HUES6 (cell line): ENCODE results near the gene SLC22A5.

Experiments used
- H3K27ac ChIP-seq: 2 replicates; pipeline ENCODE4 v1.7.0; 2013; ENCODE audit warnings: low read depth, mild to moderate bottlenecking, low read length, inconsistent platforms
- H3K27me3 ChIP-seq: 2 replicates; pipeline ENCODE4 v1.6.1; 2013; ENCODE audit warnings: low read length; ENCODE audit not compliant: control insufficient read depth, insufficient read depth
- H3K36me3 ChIP-seq: 2 replicates; pipeline ENCODE4 v1.6.1; 2013; ENCODE audit warnings: low read length; ENCODE audit not compliant: control insufficient read depth, insufficient read depth
- H3K4me1 ChIP-seq: 2 replicates; pipeline ENCODE4 v1.6.1; 2013; ENCODE audit warnings: low read length; ENCODE audit not compliant: control insufficient read depth, insufficient read depth
- H3K4me3 ChIP-seq: 2 replicates; pipeline ENCODE4 v1.5.1; 2013; ENCODE audit warnings: low read depth, low read length
- H3K9ac ChIP-seq: one replicate; pipeline ENCODE4 v1.6.1; 2013; ENCODE audit warnings: mild to moderate bottlenecking, low read length
- H3K9me3 ChIP-seq: 2 replicates; pipeline ENCODE4 v1.6.1; 2013; ENCODE audit warnings: low read depth, low read length; ENCODE audit not compliant: control insufficient read depth, insufficient read depth

SLC22A5 gene

GRCh38 chr5:132388244-132389050, 18.9 kb downstream of the SLC22A5 start:
- H3K36me3 ChIP-seq: 0 out of 2 replicates have a peak, but pooled peaks cover under 1% of the 10 kb centered on the region
- H3K27ac ChIP-seq: no peak overlapping the region
- peaks cover 26% of the 10 kb centered on the region for H3K4me1 ChIP-seq
- no peaks in the 10 kb centered on the region for H3K9me3 ChIP-seq
- H3K9ac ChIP-seq: no peak overlapping the region
- H3K27me3 ChIP-seq: no peaks in the 10 kb centered on the region
- H3K4me3 ChIP-seq: no peak overlapping the region

- no peaks in the 10 kb centered on the region for H3K27me3 ChIP-seq
- H3K4me1 ChIP-seq: peaks cover 26% of the 10 kb centered on the region
- no peak overlapping the region for H3K4me3 ChIP-seq
- H3K9me3 ChIP-seq: no peaks in the 10 kb centered on the region
- H3K36me3 ChIP-seq: 0 out of 2 replicates have a peak, but pooled peaks cover 4% of the 10 kb centered on the region
- no peak overlapping the region for H3K27ac ChIP-seq
- H3K9ac ChIP-seq: no peak overlapping the region
These were observed 19.5 kb downstream of the SLC22A5 start for GRCh38 chr5:132389051-132389331.

GRCh38 chr5:132389585-132390286, 20.2 kb downstream of the SLC22A5 start:
- Histone ChIP-seq H3K27ac (no peak overlapping the region; the same call in 1 of the 2 replicates), H3K27me3 (no peaks in the 10 kb centered on the region), H3K9ac (no peak overlapping the region), H3K4me1 (peaks cover 26% of the 10 kb centered on the region), H3K9me3 (no peaks in the 10 kb centered on the region), H3K4me3 (no peak overlapping the region), H3K36me3 (0 out of 2 replicates have a peak, but pooled peaks cover 4% of the 10 kb centered on the region)

- no peaks in the 10 kb centered on the region for H3K9me3 ChIP-seq
- 0 out of 2 replicates have a peak, but pooled peaks cover 4% of the 10 kb centered on the region for H3K36me3 ChIP-seq
- peaks cover 26% of the 10 kb centered on the region for H3K4me1 ChIP-seq
- H3K4me3 ChIP-seq: no peak overlapping the region
- no peaks in the 10 kb centered on the region for H3K27me3 ChIP-seq
- no peak overlapping the region for H3K9ac ChIP-seq
- H3K27ac ChIP-seq: no peak overlapping the region
These were observed 21.7 kb downstream of the SLC22A5 start for GRCh38 chr5:132391247-132391646.

GRCh38 chr5:132391870-132392269, 22.4 kb downstream of the SLC22A5 start:
- Histone ChIP-seq H3K4me3 (no peak overlapping the region), H3K36me3 (0 out of 2 replicates have a peak, but pooled peaks cover 4% of the 10 kb centered on the region), H3K9me3 (no peaks in the 10 kb centered on the region), H3K9ac (no peak overlapping the region), H3K27ac (no peak overlapping the region), H3K27me3 (no peaks in the 10 kb centered on the region), H3K4me1 (peaks cover 23% of the 10 kb centered on the region)

GRCh38 chr5:132392411-132392810, 22.9 kb downstream of the SLC22A5 start:
- no peaks in the 10 kb centered on the region for H3K27me3 ChIP-seq
- H3K27ac ChIP-seq: no peak overlapping the region
- H3K36me3 ChIP-seq: 0 out of 2 replicates have a peak, but pooled peaks cover 4% of the 10 kb centered on the region
- no peak overlapping the region for H3K9ac ChIP-seq
- no peaks in the 10 kb centered on the region for H3K9me3 ChIP-seq
- no peak overlapping the region for H3K4me3 ChIP-seq
- H3K4me1 ChIP-seq: peaks cover 22% of the 10 kb centered on the region

GRCh38 chr5:132392978-132393825, 23.7 kb downstream of the SLC22A5 start:
- Histone ChIP-seq H3K9me3 (no peaks in the 10 kb centered on the region), H3K4me1 (peaks cover 18% of the 10 kb centered on the region; the same call in 1 of the 2 replicates), H3K27ac (no peak overlapping the region), H3K9ac (no peak overlapping the region), H3K4me3 (no peak overlapping the region), H3K36me3 (0 out of 2 replicates have a peak, but pooled peaks cover 4% of the 10 kb centered on the region), H3K27me3 (no peaks in the 10 kb centered on the region)

GRCh38 chr5:132394667-132395259, 25.3 kb downstream of the SLC22A5 start:
- 0 out of 2 replicates have a peak, but pooled peaks cover 4% of the 10 kb centered on the region for H3K36me3 ChIP-seq
- H3K27ac ChIP-seq: no peak overlapping the region
- H3K4me3 ChIP-seq: no peak overlapping the region
- H3K9me3 ChIP-seq: no peaks in the 10 kb centered on the region
- no peaks in the 10 kb centered on the region for H3K27me3 ChIP-seq
- H3K4me1 ChIP-seq: peaks cover 7% of the 10 kb centered on the region; the same call in 1 of the 2 replicates
- no peak overlapping the region for H3K9ac ChIP-seq

- Histone ChIP-seq H3K9me3 (no peaks in the 10 kb centered on the region), H3K4me1 (0 out of 2 replicates have a peak, but pooled peaks cover 3% of the 10 kb centered on the region), H3K27ac (no peak overlapping the region)
These were observed 27.1 kb downstream of the SLC22A5 start for GRCh38 chr5:132396589-132397031.

GRCh38 chr5:132397224-132397623, 27.7 kb downstream of the SLC22A5 start:
- no peaks in the 10 kb centered on the region for H3K27me3 ChIP-seq
- H3K36me3 ChIP-seq: 0 out of 2 replicates have a peak, but pooled peaks cover 4% of the 10 kb centered on the region
- H3K4me1 ChIP-seq: 0 out of 2 replicates have a peak, but pooled peaks cover 3% of the 10 kb centered on the region
- H3K27ac ChIP-seq: no peak overlapping the region
- H3K4me3 ChIP-seq: no peak overlapping the region
- H3K9me3 ChIP-seq: no peaks in the 10 kb centered on the region
- no peak overlapping the region for H3K9ac ChIP-seq

More at GRCh38 chr5:132396589-132397031, 27.1 kb downstream of the SLC22A5 start:
- Histone ChIP-seq H3K36me3 (0 out of 2 replicates have a peak, but pooled peaks cover 4% of the 10 kb centered on the region), H3K27me3 (no peaks in the 10 kb centered on the region), H3K9ac (no peak overlapping the region), H3K4me3 (no peak overlapping the region)
